ENCODE results near the gene HRH1.
"Not testable (repeated sequence)": the region's sequence is repeated elsewhere in the genome, so short reads cannot be mapped to it uniquely, and the experiment has no call there.

Gene HRH1

GRCh38 chr3:11144996-11145395, 9.3 kb upstream of the HRH1 start:
- DNase-seq: no peak

- DNase-seq: no peak
Measured at GRCh38 chr3:11145888-11146287, 8.4 kb upstream of the HRH1 start.

- DNase-seq: no peak
Measured at GRCh38 chr3:11146773-11147660, 7.3 kb upstream of the HRH1 start.

GRCh38 chr3:11150256-11150655, 4.0 kb upstream of the HRH1 start:
- no peak for DNase-seq

DNA sequence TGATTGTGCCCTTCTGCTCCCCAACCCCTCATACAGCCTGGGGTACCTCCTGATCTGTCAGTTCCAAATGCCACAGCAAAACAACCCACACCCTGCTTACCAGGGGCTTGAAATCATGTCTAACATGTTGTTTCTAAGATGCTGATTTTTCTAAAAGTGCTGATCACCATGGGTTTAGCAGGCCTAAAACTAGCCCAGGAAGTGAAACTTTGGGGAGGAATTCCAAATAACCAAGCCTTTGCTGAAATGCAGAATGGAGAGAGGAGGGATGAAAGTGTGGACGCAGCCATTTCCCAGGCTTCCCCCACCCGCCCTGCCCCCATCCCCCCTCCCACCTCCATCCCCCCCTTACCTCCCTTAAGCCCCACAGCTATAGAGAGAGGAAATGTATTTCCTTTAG, 2.0 kb upstream of the HRH1 start:
- no peak for DNase-seq

- no peak for DNase-seq
Measured at GRCh38 chr3:11154953-11155325, 646 bp downstream of the HRH1 start.

GRCh38 chr3:11155341-11156025, 1.2 kb downstream of the HRH1 start:
- DNase-seq: no peak

- no peak for DNase-seq
Measured at GRCh38 chr3:11156026-11156410, 1.7 kb downstream of the HRH1 start.

- no peak for DNase-seq
Measured at GRCh38 chr3:11157421-11157820, 3.1 kb downstream of the HRH1 start.

DNA sequence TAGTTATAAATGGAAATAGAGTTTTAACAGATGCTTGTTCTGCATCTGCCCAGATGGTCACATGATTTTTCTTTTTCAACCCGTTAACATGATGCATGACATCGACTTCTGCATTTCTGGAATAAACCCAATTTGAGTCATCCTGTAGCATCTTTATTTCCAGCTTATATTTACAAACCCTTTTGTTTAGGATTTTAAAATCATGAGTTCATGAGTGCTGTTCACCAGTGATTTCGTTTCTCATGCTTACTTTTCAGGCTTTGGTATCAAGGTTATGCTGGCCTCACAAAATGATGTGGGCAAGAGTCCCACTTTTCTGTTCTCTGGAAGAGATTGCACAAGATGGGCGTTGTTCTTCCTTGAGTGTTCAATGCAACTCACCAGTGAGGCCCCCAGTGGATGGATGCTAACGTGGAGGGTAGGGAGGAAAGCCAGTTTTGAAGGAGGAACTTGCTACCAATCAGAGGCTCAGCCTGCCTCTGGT, 5.2 kb downstream of the HRH1 start:
- no peak for DNase-seq

- DNase-seq: no peak
Measured at GRCh38 chr3:11161666-11162065, 7.4 kb downstream of the HRH1 start.

GRCh38 chr3:11162401-11163345, 8.4 kb downstream of the HRH1 start:
- DNase-seq: no peak

- no peak for DNase-seq
Measured at GRCh38 chr3:11164607-11165006, 10.3 kb downstream of the HRH1 start.

- DNase-seq: no peak
Measured at GRCh38 chr3:11165476-11165875, 11.2 kb downstream of the HRH1 start.

- not testable (repeated sequence) for DNase-seq
Measured at GRCh38 chr3:11166807-11167400, 12.6 kb downstream of the HRH1 start.

DNA sequence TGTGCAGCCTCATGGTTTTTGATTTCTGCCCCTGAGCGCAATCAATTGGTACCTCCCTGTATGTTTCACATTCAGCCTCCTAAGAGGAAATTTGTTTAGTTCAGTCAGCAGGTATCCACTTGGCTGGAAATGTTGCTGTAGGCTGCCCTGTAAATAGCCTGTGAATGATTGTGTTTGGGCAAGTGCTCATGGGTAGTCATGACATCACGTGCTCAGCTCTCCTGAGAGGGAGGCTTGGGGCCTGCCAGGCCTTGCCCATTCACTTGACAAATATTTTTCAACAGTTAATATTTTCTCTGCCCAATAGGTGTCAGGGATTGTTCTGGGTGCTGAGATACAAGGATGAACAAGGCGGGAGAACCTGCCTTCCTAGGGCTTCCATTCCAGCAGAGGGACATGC, 13.3 kb downstream of the HRH1 start:
- no peak for DNase-seq

- DNase-seq: no peak
Measured at GRCh38 chr3:11168406-11168805, 14.1 kb downstream of the HRH1 start.

DNA sequence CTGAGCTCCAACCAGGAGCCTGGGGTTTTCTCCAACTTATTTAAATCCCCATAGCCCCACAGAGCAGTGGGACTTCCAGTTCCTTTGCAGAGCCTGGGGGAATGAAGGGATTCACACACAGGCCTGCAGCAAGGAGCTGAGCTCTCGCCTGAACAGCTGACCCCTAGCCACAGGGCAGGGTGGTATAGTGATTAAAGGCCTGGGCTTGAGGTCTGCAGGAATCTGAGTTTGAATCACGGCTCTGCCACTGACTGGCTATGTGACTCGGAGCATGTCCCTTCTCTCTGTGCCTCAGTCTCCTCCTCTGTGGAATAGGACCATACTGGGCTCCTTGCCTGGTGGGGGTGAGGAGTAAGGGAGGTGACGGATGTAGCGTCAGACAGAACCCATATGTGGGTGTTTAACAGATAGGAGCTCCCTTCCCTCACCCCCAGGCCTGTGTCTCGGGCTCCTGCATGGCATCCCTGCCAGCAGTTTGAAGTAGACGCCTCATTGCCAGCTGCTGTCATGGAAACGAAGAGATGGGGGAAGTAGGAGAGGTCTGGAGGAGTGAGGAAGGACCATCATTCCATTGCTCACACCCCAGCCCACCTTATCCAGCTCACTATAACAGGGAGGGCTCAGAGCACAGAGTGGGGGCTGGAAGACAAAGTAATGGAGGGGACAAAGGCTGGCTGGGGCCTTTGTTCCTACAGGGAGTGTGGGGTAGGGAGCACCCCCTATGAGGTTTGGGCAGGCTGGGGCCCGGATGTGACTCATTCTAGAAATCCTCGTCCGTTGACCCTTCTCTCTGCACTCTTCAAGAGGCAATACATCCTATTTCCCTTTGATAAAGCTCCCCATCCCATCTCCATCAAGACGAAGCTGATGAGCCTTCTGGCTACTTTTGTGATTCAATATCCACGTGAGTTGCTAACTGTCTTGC, 14.8 kb downstream of the HRH1 start:
- no peak for DNase-seq

DNA sequence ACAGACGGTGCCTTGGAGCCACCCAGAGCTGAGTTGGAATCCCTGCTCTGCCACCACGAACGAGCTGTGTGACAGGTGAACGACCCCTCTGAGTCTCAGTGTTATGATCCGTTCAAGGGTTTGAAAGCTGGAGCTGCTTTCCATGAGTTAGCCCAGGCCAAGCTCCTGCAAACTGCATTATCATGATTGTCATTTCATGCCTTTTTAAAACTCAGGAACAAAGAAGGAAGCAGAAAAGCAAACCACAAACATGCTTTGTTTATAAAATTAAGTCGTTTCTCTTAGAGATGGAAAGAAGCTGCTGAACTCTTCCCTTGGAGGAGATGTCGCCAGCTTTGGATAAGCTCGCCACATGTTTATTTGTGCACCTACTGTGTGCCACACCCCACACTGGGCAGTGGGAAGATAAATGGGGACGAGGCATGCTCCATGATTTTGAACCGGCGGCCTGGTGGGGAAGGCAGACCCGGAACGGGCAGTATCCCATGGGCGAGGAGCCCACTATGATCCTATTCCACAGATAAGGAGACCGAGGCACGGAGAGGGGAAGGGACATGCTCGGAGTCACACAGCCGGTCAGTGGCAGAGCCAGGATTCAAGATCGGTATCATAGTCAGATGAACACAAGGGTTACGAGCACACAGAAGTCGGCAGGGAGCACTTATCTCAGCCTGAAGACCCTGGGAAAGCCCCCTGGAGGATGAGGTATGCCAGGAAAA, 15.9 kb downstream of the HRH1 start:
- DNase-seq: no peak

- DNase-seq: no peak
Measured at GRCh38 chr3:11172096-11172690, 17.9 kb downstream of the HRH1 start.
